Neutrophil (primary cell): ENCODE results near the gene OAF.

ENCODE experiments used
- H3K27ac ChIP-seq: fragments of 200-600 bp; sonication (generic); 2 replicates; pipeline ENCODE4 v1.5.1; 2016; ENCODE audit warnings: mild to moderate bottlenecking, moderate library complexity
- H3K27me3 ChIP-seq: fragments of 200-600 bp; sonication (generic); 2 replicates; pipeline ENCODE4 v1.6.0; 2016; ENCODE audit warnings: mild to moderate bottlenecking
- H3K36me3 ChIP-seq: fragments of 200-600 bp; sonication (generic); 2 replicates; pipeline ENCODE4 v1.5.1; 2017
- H3K4me1 ChIP-seq, 2 experiments: fragments of 200-600 bp in 1 of 2; sonication (generic) in 1 of 2; 1 replicate in 1 of 2; 2 replicates in 1 of 2; pipeline versions ENCODE4 v1.5.1 to v1.6.1; 2013 to 2016; ENCODE audit warnings: low read depth in 1 of 2, low read length in 1 of 2, mild to moderate bottlenecking in 1 of 2, moderate library complexity in 1 of 2; ENCODE audit not compliant: control insufficient read depth in 1 of 2, insufficient read depth in 1 of 2
- H3K4me3 ChIP-seq, 2 experiments: fragments of 200-600 bp in 1 of 2; sonication (generic) in 1 of 2; 1 replicate in 1 of 2; 2 replicates in 1 of 2; pipeline ENCODE4 v1.5.1; 2013 to 2016; ENCODE audit warnings: low read depth in 1 of 2, low read length in 1 of 2, mild to moderate bottlenecking in 1 of 2, moderate library complexity in 1 of 2
- H3K9me3 ChIP-seq: fragments of 200-600 bp; sonication (generic); 2 replicates; pipeline ENCODE4 v1.5.1; 2016
- CTCF ChIP-seq: fragments of 200-600 bp; sonication (generic); IDR thresholded peaks from 2 replicates; pipeline ENCODE4 v1.5.1; 2016; ENCODE audit warnings: antibody characterized with exemption

Gene OAF

GRCh38 chr11:120226242-120226641, 15.4 kb downstream of the OAF start:
- no peak overlapping the region for H3K27ac ChIP-seq
- peaks cover 30 to 31% of the 10 kb centered on the region in 2 experiments for H3K4me1 ChIP-seq
- no peak for TF ChIP-seq CTCF
- H3K4me3 ChIP-seq, result no peak overlapping the region
- peaks cover 1% of the 10 kb centered on the region for H3K27me3 ChIP-seq
- H3K9me3 ChIP-seq, result no peaks in the 10 kb centered on the region
- no peaks in the 10 kb centered on the region for H3K36me3 ChIP-seq

- peaks cover 6% of the 10 kb centered on the region for H3K27me3 ChIP-seq
- H3K36me3 ChIP-seq, result no peaks in the 10 kb centered on the region
- H3K27ac ChIP-seq, result no peak overlapping the region
- H3K9me3 ChIP-seq, result no peaks in the 10 kb centered on the region
- peaks cover 30 to 31% of the 10 kb centered on the region in 2 experiments for H3K4me1 ChIP-seq
- no peak for TF ChIP-seq CTCF
- no peak overlapping the region for H3K4me3 ChIP-seq
These were observed 15.9 kb downstream of the OAF start for GRCh38 chr11:120226714-120227113.

- H3K9me3 ChIP-seq, result no peaks in the 10 kb centered on the region
- no peaks in the 10 kb centered on the region for H3K36me3 ChIP-seq
- H3K4me3 ChIP-seq, result no peak overlapping the region
- H3K4me1 ChIP-seq, result peaks cover 30 to 31% of the 10 kb centered on the region in 2 experiments
- H3K27ac ChIP-seq, result no peak overlapping the region
- H3K27me3 ChIP-seq, result peaks cover 12% of the 10 kb centered on the region
- TF ChIP-seq CTCF, result no peak
These were observed 16.5 kb downstream of the OAF start for GRCh38 chr11:120227228-120227852.

GRCh38 chr11:120228794-120229384, 18.1 kb downstream of the OAF start:
- peaks cover 19 to 21% of the 10 kb centered on the region in 2 experiments for H3K4me1 ChIP-seq
- H3K9me3 ChIP-seq, result no peaks in the 10 kb centered on the region
- no peak overlapping the region for H3K27ac ChIP-seq
- no peaks in the 10 kb centered on the region for H3K36me3 ChIP-seq
- H3K27me3 ChIP-seq, result peaks cover 24% of the 10 kb centered on the region
- no peak for TF ChIP-seq CTCF
- no peak overlapping the region for H3K4me3 ChIP-seq

- no peak for TF ChIP-seq CTCF
- no peaks in the 10 kb centered on the region for H3K36me3 ChIP-seq
These were observed 18.9 kb downstream of the OAF start for GRCh38 chr11:120229451-120230424.

More at GRCh38 chr11:120229451-120230424, 18.9 kb downstream of the OAF start:
- H3K27me3 ChIP-seq, result peaks cover 32% of the 10 kb centered on the region
- no peaks in the 10 kb centered on the region for H3K9me3 ChIP-seq
- peaks cover 10 to 12% of the 10 kb centered on the region in 2 experiments for H3K4me1 ChIP-seq
- no peak overlapping the region for H3K4me3 ChIP-seq
- H3K27ac ChIP-seq, result no peak overlapping the region
